RWPE1 (cell line): ENCODE measurements around the gene RNF123.
"Not testable (repeated sequence)": the region's sequence is repeated elsewhere in the genome, so short reads cannot be mapped to it uniquely, and the experiment has no call there.

Source experiments
- CTCF ChIA-PET: fragments of 350-600 bp; sonication (Branson Sonifier 250); formaldehyde crosslinking; extraction: SDS; loops from one replicate; lab custom pipeline; 2021; lab: Yijun Ruan, JAX
- POLR2A ChIA-PET: fragments of 400-600 bp; formaldehyde crosslinking; extraction: SDS; loops from one replicate; lab custom pipeline; 2020; ENCODE audit warnings: antibody characterized with exemption; ENCODE audit not compliant: low non-redundant PET; lab: Yijun Ruan, JAX
- DNase-seq: peaks from one replicate; pipeline ENCODE4 v3.0.0; 2012; ENCODE audit warnings: low spot score
- H3K27ac ChIP-seq: fragments of 450-650 bp; 2 replicates; pipeline ENCODE4 v1.5.1; 2017
- CTCF ChIP-seq: fragments of 450-650 bp; conservative IDR thresholded peaks from 2 replicates; pipeline ENCODE4 v1.5.1; 2017; ENCODE audit warnings: low read depth, mild to moderate bottlenecking

RNF123 gene

GRCh38 chr3:49683162-49683561 lies 6.2 kb upstream of the RNF123 start:
- ChIA-PET POLR2A (no interaction called here), CTCF (no interaction called here)
- TF ChIP-seq CTCF: no peak
- H3K27ac ChIP-seq: peak overlapping the region; percentile 38
- DNase-seq: no peak

GRCh38 chr3:49684453-49684852 lies 4.9 kb upstream of the RNF123 start:
- DNase-seq, POLR2A ChIA-PET: not testable (repeated sequence)
- H3K27ac ChIP-seq: peak overlapping the region; percentile 21
- CTCF ChIA-PET: interaction anchor here (0.6 kb wide), 1 partner anchor 355 kb away, joined by 3 read pairs; no protein-coding TSS in a partner anchor

GRCh38 chr3:49685103-49685502 lies 4.3 kb upstream of the RNF123 start:
- DNase-seq, CTCF ChIA-PET, POLR2A ChIA-PET, H3K27ac ChIP-seq: not testable (repeated sequence)

- DNase-seq, CTCF ChIA-PET, POLR2A ChIA-PET, H3K27ac ChIP-seq: not testable (repeated sequence)
Measured at GRCh38 chr3:49685846-49686245, 3.5 kb upstream of the RNF123 start.

- CTCF ChIA-PET: interaction anchor here (0.7 kb wide), 1 partner anchor 30 kb away, joined by 3 read pairs; no protein-coding TSS in a partner anchor
- DNase-seq, POLR2A ChIA-PET: not testable (repeated sequence)
- H3K27ac ChIP-seq: peak overlapping the region; percentile 31; the same call in 1 of the 2 replicates
Measured at GRCh38 chr3:49686346-49686745, 3.0 kb upstream of the RNF123 start.

- CTCF ChIA-PET: interaction anchor here (0.7 kb wide), 1 partner anchor 30 kb away, joined by 3 read pairs; no protein-coding TSS in a partner anchor
- POLR2A ChIA-PET, DNase-seq: not testable (repeated sequence)
- H3K27ac ChIP-seq: peak overlapping the region; percentile 31; the same call in 1 of the 2 replicates
Measured at GRCh38 chr3:49686769-49687423, 2.5 kb upstream of the RNF123 start.

- POLR2A ChIA-PET, DNase-seq, H3K27ac ChIP-seq, CTCF ChIA-PET: not testable (repeated sequence)
Measured at GRCh38 chr3:49687424-49687795, 1.9 kb upstream of the RNF123 start.

GRCh38 chr3:49688338-49689045 lies 865 bp upstream of the RNF123 start:
- CTCF ChIA-PET: interaction anchor here (0.6 to 0.8 kb wide), 2 partner anchors 12 to 1489 kb away, joined by 4 read pairs; no protein-coding TSS in a partner anchor
- H3K27ac ChIP-seq: peak overlapping the region; percentile 69
- DNase-seq, POLR2A ChIA-PET: not testable (repeated sequence)

GRCh38 chr3:49689908-49690624 lies 709 bp downstream of the RNF123 start:
- DNase-seq, POLR2A ChIA-PET, CTCF ChIA-PET: not testable (repeated sequence)
- peak overlapping the region; percentile 69 for H3K27ac ChIP-seq

GRCh38 chr3:49690856-49691255 lies 1.5 kb downstream of the RNF123 start:
- POLR2A ChIA-PET, CTCF ChIA-PET, DNase-seq: not testable (repeated sequence)
- peak overlapping the region; percentile 8; the same call in 1 of the 2 replicates for H3K27ac ChIP-seq

- DNase-seq, CTCF ChIA-PET, POLR2A ChIA-PET: not testable (repeated sequence)
- peak overlapping the region; percentile 8; the same call in 1 of the 2 replicates for H3K27ac ChIP-seq
Measured at GRCh38 chr3:49691481-49691880, 2.1 kb downstream of the RNF123 start.

GRCh38 chr3:49694409-49695070 lies 5.2 kb downstream of the RNF123 start:
- DNase-seq, POLR2A ChIA-PET, H3K27ac ChIP-seq: not testable (repeated sequence)
- CTCF ChIA-PET: interaction anchor here (0.6 kb wide), 1 partner anchor 320 kb away, joined by 3 read pairs; no protein-coding TSS in a partner anchor

- CTCF ChIA-PET, POLR2A ChIA-PET, DNase-seq, H3K27ac ChIP-seq: not testable (repeated sequence)
Measured at GRCh38 chr3:49695350-49696015, 6.1 kb downstream of the RNF123 start.
